ENCODE data around the gene SNX14. TPM values are rescaled to one million over a fixed set of nuclear protein-coding genes. Genes with fewer than 3 reads are reported as not detected.
A peak's percentile ranks its signal among the peaks of the same experiment; 100 is the strongest.

Gene SNX14
- total and polyA plus RNA-seq, 7 donors: 13.4 to 29.9 (median 17.5) TPM

DNA sequence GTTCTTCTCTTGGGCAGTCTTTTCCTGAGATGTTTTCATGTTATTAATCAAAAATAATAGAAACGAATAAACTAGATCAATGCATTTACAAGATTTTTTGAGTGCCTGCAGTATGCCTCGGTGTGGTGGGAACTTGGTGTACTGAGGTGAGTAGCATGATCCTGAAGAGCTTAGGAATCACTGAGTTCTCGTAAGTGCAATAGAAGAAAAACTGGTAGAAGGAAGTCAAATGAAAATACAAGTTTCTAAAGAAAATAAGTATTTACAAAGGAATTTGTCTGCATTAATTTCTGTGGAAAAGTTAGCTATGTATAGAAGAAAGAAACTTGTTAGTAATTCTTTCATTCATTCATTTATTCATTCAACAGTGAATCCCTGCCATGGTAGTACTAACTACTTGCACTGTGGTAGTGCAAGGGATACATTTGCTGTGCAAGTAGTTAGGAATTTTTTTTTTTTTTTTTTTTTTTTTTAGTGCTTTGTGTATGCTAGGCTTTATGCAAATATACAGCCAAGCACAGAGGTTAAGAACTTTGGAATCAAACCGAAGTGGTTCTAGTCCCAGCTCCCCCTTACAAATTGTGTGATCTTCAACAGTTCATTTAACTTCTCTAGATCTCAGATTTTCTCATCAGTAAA lies 129.9 kb downstream of the SNX14 start:
- Histone ChIP-seq H3K27ac (no peak overlapping the region), H3K36me3 (ENCODE audit: insufficient read depth in 1 of 2, low read depth in 1 of 2) (no peaks in the 10 kb centered on the region), H3K4me1 (no peaks in the 10 kb centered on the region), H3K27me3 (ENCODE audit: insufficient read depth in 3 of 3, low read length in 2 of 3) (peaks cover 0 to 1% (median 0%) of the 10 kb centered on the region in 3 donors), H3K9me3 (no peaks in the 10 kb centered on the region), H3K4me3 (no peak overlapping the region)
- TF ChIP-seq, protein P1, sequence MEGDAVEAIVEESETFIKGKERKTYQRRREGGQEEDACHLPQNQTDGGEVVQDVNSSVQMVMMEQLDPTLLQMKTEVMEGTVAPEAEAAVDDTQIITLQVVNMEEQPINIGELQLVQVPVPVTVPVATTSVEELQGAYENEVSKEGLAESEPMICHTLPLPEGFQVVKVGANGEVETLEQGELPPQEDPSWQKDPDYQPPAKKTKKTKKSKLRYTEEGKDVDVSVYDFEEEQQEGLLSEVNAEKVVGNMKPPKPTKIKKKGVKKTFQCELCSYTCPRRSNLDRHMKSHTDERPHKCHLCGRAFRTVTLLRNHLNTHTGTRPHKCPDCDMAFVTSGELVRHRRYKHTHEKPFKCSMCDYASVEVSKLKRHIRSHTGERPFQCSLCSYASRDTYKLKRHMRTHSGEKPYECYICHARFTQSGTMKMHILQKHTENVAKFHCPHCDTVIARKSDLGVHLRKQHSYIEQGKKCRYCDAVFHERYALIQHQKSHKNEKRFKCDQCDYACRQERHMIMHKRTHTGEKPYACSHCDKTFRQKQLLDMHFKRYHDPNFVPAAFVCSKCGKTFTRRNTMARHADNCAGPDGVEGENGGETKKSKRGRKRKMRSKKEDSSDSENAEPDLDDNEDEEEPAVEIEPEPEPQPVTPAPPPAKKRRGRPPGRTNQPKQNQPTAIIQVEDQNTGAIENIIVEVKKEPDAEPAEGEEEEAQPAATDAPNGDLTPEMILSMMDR (IDR thresholded peaks at IDR 0.05): no peak
- no peak for ATAC-seq
- intact Hi-C loops (cut with DNase I): no loop called here
- 58 to 73% (median 67%) methylated on average over 4 of the region's 4 CpGs for WGBS, 3 donors
- no peak for DNase-seq

DNA sequence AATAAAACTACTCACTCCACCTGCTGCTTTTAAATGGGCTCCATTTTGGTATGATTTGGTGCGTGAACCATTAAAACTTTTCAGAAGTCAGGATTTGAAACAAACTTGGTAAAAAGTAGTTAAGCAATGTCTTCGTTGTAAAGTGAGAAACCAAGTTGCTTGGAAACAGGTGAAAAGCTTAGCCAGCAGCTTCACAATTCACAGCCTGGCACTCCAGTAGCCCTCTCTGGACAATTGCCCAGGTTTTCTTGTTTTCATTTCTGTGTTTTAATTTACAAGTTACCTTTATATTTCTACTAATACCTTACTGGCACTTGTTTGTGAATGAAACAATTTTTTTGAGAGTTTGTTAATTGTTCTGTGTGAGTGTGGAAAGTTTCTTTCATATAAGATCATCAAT lies 131.0 kb downstream of the SNX14 start:
- Histone ChIP-seq H3K4me3 (no peak overlapping the region), H3K27ac (no peak overlapping the region), H3K9me3 (no peaks in the 10 kb centered on the region), H3K27me3 (ENCODE audit: insufficient read depth in 3 of 3, low read length in 2 of 3) (peaks cover 0 to 1% (median 0%) of the 10 kb centered on the region in 3 donors), H3K4me1 (no peaks in the 10 kb centered on the region), H3K36me3 (ENCODE audit: insufficient read depth in 1 of 2, low read depth in 1 of 2) (no peaks in the 10 kb centered on the region)
- TF ChIP-seq, protein P1 (IDR thresholded peaks at IDR 0.05): no peak
- DNase-seq (no peak), ATAC-seq (no peak)
- intact Hi-C loops (cut with DNase I): no loop called here
- 41 to 77% (median 56%) methylated on average over 2 of the region's 2 CpGs for WGBS, 3 donors

DNA sequence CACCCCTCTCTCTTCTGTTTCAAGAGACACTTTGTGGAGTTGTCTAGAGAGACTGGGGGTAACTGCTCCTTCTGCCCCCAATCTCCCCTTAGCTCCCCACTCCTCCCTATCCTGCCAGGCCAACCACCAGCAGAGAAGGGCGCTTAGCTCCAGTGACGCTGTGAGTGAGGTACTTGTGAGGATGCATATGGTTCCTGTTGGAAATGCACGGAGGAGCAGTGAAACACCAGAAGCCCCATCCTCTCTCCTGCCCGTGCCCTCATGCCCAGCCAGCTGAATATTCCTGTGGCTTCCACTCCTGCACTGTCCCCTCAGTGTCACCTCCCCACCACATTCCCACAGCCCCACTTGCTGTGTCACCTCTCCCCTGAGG lies 131.9 kb downstream of the SNX14 start:
- intact Hi-C loops (cut with DNase I): no loop called here
- 72 to 86% (median 78%) methylated on average over 4 of the region's 4 CpGs for WGBS, 3 donors
- Histone ChIP-seq H3K36me3 (ENCODE audit: insufficient read depth in 1 of 2, low read depth in 1 of 2) (no peaks in the 10 kb centered on the region), H3K4me1 (no peaks in the 10 kb centered on the region), H3K9me3 (no peaks in the 10 kb centered on the region), H3K4me3 (no peak overlapping the region), H3K27ac (peak overlapping the region; percentile 23), H3K27me3 (ENCODE audit: insufficient read depth in 3 of 3, low read length in 2 of 3) (peaks cover 0 to 1% (median 0%) of the 10 kb centered on the region in 3 donors)
- TF ChIP-seq, protein P1 (IDR thresholded peaks at IDR 0.05): no peak
- ATAC-seq: no peak
- DNase-seq: no peak

DNA sequence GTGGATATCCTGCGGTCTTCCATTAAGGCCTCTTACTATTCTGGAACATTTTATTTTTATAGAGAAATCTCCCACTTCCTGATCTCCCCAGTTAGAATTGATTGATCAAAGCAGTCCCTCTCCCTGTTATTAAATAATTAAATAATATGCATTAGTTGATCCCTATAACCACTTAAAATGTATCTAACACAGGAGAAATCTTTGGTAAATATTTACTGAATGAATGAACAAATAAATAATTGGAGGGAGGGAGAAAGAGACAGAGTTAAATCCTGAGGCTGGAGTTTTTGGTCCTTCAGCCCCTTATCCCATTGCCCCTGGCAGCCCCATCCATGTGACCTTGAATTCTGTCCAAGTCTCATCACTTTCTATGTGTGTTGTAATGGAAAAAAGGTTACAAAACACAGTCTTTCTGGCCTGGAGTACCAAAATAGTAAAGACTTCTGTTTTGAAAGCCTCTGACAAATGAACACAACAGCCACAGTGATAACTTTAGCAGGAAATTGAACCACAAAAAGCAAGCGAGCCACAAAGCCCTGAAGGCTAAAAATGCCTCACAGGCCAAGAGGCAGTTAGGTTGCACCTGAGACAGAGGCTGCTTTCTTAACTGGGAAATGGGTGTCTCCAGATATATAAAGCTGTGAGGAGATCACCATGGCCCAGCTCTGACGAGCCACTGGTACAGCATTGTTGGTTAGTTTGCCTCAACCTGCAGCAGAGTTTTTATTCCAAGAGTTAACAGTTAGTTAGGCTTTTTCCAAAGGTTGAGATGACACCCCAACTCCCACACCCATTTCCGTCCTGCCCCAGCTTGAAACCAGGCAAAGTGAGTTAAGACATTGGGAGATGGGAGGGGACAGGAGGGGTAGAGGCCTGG lies 132.5 kb downstream of the SNX14 start:
- Histone ChIP-seq H3K4me3 (no peak overlapping the region), H3K27me3 (ENCODE audit: insufficient read depth in 3 of 3, low read length in 2 of 3) (peaks cover 0 to 2% (median 1%) of the 10 kb centered on the region in 3 donors), H3K36me3 (ENCODE audit: insufficient read depth in 1 of 2, low read depth in 1 of 2) (no peaks in the 10 kb centered on the region), H3K9me3 (no peaks in the 10 kb centered on the region), H3K4me1 (no peaks in the 10 kb centered on the region), H3K27ac (peak overlapping the region; percentile 41)
- 71 to 77% (median 75%) methylated on average over 4 of the region's 4 CpGs for WGBS, 3 donors
- TF ChIP-seq, protein P1 (IDR thresholded peaks at IDR 0.05): no peak
- intact Hi-C loops (cut with DNase I): no loop called here
- ATAC-seq (peak in 1 of 4 donors; percentile 33), DNase-seq (no peak)

Data from psoas muscle (tissue), 8 donors.